ENCODE measurements around the gene DHX40. TPM values are rescaled to one million over a fixed set of nuclear protein-coding genes. Genes with fewer than 3 reads are reported as not detected.

The DHX40 gene
- total RNA-seq, 1 experiment from 2014 or later = 16.2 TPM

- in situ Hi-C loops (cut with HindIII; ENCODE audit: low pct_unique_long_range_greater_than_20kb, low sequenced_read_pairs) (no loop called here), intact Hi-C loops (cut with micrococcal nuclease; ENCODE audit: unreplicated experiment) (no loop called here)
- peak overlapping the region; percentile 91 to 98 for H3K4me3 ChIP-seq (ENCODE audit: low read depth in 2 of 2, low read length in 2 of 2)
- no peak overlapping the region for H3K27ac ChIP-seq (ENCODE audit: low read length)
- ATAC-seq = no peak
- POLR2A ChIA-PET = interaction anchor here (0.7 kb wide), 1 partner anchor 243 kb away, joined by 3 read pairs; no protein-coding TSS in a partner anchor
- peaks cover 17% of the 10 kb centered on the region for H3K36me3 ChIP-seq (ENCODE audit: control insufficient read depth, insufficient read depth, low read length)
- peaks cover 35% of the 10 kb centered on the region for H3K4me1 ChIP-seq (ENCODE audit: control insufficient read depth, insufficient read depth, low read length)
- TF ChIP-seq TCF7L2 (IDR thresholded peaks at IDR 0.05; ENCODE audit: low read depth, low read length) = no peak
- TF ChIP-seq REST (IDR thresholded peaks at IDR 0.05; ENCODE audit: insufficient read depth in 1 of 2, low read depth in 2 of 2, low read length in 1 of 2) = no peak
- no peak for TF ChIP-seq SIN3A (IDR thresholded peaks at IDR 0.05; ENCODE audit: borderline replicate concordance, insufficient read depth, low read depth, low read length)
- no peaks in the 10 kb centered on the region for H3K27me3 ChIP-seq (ENCODE audit: control insufficient read depth, insufficient read depth, low read length)
- no TSS peak for BruUV-seq (replicated peaks)
- CTCF ChIA-PET = no interaction called here
- H3K9me3 ChIP-seq (ENCODE audit: control insufficient read depth, insufficient read depth, low read depth, low read length) = no peaks in the 10 kb centered on the region
- DNase-seq (ENCODE audit: low read depth, low spot score) = no peak
Measured at GRCh38 chr17:59621771-59622170, 56.4 kb downstream of the DHX40 start.

GRCh38 chr17:59623151-59623550, 57.7 kb downstream of the DHX40 start:
- in situ Hi-C loops (cut with HindIII; ENCODE audit: low pct_unique_long_range_greater_than_20kb, low sequenced_read_pairs) (no loop called here), intact Hi-C loops (cut with micrococcal nuclease; ENCODE audit: unreplicated experiment) (no loop called here)
- CTCF ChIA-PET = no interaction called here
- H3K27me3 ChIP-seq (ENCODE audit: control insufficient read depth, insufficient read depth, low read length) = no peaks in the 10 kb centered on the region
- no peaks in the 10 kb centered on the region for H3K9me3 ChIP-seq (ENCODE audit: control insufficient read depth, insufficient read depth, low read depth, low read length)
- POLR2A ChIA-PET = interaction anchor here (0.5 kb wide), 1 partner anchor 699 kb away, joined by 3 read pairs; no protein-coding TSS in a partner anchor
- no peak for ATAC-seq
- TF ChIP-seq SIN3A (IDR thresholded peaks at IDR 0.05; ENCODE audit: borderline replicate concordance, insufficient read depth, low read depth, low read length) = no peak
- TF ChIP-seq REST (IDR thresholded peaks at IDR 0.05; ENCODE audit: insufficient read depth in 1 of 2, low read depth in 2 of 2, low read length in 1 of 2) = no peak
- TF ChIP-seq CTCF (IDR thresholded peaks at IDR 0.05) = no peak
- TF ChIP-seq POLR2AphosphoS5 (IDR thresholded peaks at IDR 0.05; ENCODE audit: low read depth, low read length) = no peak
- no peak for TF ChIP-seq TCF7L2 (IDR thresholded peaks at IDR 0.05; ENCODE audit: low read depth, low read length)
- peaks cover 17% of the 10 kb centered on the region for H3K36me3 ChIP-seq (ENCODE audit: control insufficient read depth, insufficient read depth, low read length)
- no TSS peak for BruUV-seq (replicated peaks)
- peak overlapping the region; percentile 91 to 98; a peak in 3 of 4 replicates for H3K4me3 ChIP-seq (ENCODE audit: low read depth in 2 of 2, low read length in 2 of 2)
- peaks cover 26% of the 10 kb centered on the region for H3K4me1 ChIP-seq (ENCODE audit: control insufficient read depth, insufficient read depth, low read length)
- H3K27ac ChIP-seq (ENCODE audit: low read length) = peak overlapping the region; percentile 54; the same call in 1 of the 2 replicates
- no peak for DNase-seq (ENCODE audit: low read depth, low spot score)
